ENCODE measurements around the gene PMF1. TPM values are rescaled to one million over a fixed set of nuclear protein-coding genes. Genes with fewer than 3 reads are reported as not detected.

Gene PMF1
- total RNA-seq, 1 donor from 2014 or later: 73.4 TPM

DNA sequence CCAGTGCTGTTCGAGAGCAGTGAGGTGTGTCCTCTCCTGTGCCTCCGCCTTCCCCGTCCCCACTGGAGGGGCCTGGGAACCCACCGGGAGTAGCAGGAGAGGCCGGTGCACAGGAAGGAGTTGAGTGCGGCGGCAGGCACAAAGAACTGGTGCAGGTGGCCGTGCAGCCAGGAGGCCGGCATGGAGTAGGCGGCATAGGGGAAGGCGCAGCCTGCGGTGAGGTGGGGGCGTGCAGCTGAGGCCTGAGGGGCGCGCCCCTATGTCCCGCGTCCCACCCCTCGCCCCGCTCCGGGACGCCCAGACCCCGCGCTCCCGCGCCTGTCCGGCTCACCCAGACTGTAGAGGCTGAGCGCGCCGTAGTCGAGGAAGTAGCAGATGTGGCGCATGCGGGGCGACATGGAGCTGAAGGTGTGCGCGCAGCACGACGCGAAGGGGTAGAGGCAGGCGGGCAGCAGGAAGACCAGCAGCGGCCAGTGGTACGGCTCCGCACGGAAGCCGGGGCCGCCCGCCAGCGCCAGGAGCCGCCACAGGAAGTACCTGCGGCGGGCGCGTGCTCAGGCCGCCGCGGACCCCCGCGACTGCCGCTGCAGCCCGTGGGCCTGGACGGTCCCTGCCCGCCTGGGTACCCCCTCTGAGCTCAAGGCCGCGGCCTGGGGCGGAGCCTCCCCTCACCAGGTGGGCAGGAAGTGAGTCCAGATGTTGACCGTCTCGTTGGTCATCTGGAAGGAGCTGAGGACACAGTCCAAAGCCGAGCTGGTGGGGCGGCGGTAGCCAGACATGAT is 32.8 kb downstream of the PMF1 start:
- no peak overlapping the region for H3K27ac Mint-ChIP-seq
- H3K27me3 Mint-ChIP-seq (ENCODE audit: low read depth): no peaks in the 10 kb centered on the region
- no peak for DNase-seq (ENCODE audit: low spot score in 2 of 2, unreplicated experiment in 2 of 2)
- H3K9me3 Mint-ChIP-seq: no peaks in the 10 kb centered on the region
- H3K4me1 Mint-ChIP-seq: peaks cover 4% of the 10 kb centered on the region
- H3K36me3 Mint-ChIP-seq: peaks cover 4% of the 10 kb centered on the region
- H3K4me3 Mint-ChIP-seq: no peak overlapping the region
- TF ChIP-seq, protein P1, sequence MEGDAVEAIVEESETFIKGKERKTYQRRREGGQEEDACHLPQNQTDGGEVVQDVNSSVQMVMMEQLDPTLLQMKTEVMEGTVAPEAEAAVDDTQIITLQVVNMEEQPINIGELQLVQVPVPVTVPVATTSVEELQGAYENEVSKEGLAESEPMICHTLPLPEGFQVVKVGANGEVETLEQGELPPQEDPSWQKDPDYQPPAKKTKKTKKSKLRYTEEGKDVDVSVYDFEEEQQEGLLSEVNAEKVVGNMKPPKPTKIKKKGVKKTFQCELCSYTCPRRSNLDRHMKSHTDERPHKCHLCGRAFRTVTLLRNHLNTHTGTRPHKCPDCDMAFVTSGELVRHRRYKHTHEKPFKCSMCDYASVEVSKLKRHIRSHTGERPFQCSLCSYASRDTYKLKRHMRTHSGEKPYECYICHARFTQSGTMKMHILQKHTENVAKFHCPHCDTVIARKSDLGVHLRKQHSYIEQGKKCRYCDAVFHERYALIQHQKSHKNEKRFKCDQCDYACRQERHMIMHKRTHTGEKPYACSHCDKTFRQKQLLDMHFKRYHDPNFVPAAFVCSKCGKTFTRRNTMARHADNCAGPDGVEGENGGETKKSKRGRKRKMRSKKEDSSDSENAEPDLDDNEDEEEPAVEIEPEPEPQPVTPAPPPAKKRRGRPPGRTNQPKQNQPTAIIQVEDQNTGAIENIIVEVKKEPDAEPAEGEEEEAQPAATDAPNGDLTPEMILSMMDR (IDR thresholded peaks at IDR 0.05; ENCODE audit: unreplicated experiment): no peak

DNA sequence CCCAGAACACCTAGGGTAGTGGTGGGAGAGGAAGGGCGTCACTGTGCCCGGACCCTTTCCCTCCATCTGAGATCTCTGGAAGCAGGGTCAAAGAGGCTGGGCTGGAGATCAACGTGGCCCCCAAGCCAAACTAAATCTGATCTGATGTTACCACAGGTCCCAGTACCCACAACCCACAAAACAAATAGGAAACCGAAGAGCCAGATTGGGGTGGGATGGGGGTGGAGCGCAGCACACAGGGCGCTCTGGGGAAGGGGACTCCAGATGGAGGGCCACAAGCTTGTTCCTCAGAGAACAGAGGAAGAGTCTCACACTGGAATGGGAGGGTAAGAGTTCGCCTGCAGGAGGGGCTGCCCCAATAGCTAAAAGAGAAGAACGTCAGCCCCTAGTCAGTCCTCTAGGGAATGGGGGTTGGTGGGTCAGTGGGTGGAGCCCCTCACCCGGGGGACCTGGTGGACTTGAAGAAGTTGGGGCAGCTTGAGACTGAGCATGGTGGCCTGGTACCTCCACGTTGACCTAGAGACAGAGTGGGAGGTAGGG is 33.5 kb downstream of the PMF1 start:
- no peak for DNase-seq (ENCODE audit: low spot score in 2 of 2, unreplicated experiment in 2 of 2)
- no peaks in the 10 kb centered on the region for H3K27me3 Mint-ChIP-seq (ENCODE audit: low read depth)
- peaks cover 5% of the 10 kb centered on the region for H3K36me3 Mint-ChIP-seq
- TF ChIP-seq, protein P1 (IDR thresholded peaks at IDR 0.05; ENCODE audit: unreplicated experiment): no peak
- peak overlapping the region; percentile 4 for H3K27ac Mint-ChIP-seq
- no peaks in the 10 kb centered on the region for H3K9me3 Mint-ChIP-seq
- peaks cover 4% of the 10 kb centered on the region for H3K4me1 Mint-ChIP-seq
- H3K4me3 Mint-ChIP-seq: no peak overlapping the region

DNA sequence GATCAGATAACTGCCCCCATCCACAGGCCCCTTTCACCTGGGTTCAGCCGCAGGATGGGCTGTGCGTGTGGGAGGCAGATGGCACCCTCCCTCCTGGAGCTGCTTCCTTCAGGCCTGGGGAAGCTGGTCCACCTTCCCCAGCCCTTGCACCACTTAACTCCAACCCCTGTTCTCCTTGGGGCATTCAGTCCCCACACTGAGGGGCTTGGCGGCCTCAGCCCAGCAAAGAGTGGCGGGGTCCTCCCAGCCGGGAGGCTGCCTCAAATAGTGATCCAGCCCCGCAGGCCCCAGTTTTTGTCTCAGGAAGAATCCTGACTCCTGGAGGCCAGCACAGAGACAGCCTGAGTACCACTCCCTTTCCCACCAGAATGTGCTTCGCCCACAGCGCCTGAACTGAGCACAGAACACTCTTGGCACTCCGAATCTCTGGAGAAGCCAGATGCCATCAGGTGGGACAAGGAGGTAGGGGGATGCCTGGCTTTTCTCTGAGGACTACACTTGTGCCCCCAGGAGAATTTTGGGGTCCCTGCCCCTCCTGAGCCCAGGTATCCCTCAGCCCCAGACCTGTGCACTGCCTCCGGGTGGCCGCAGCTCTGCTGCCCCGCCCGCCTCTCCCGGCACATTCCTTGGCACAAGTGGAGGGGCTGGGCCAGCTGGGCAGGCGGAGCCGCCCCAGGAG is 34.1 kb downstream of the PMF1 start:
- Mint-ChIP-seq H3K27me3 (ENCODE audit: low read depth) (no peaks in the 10 kb centered on the region), H3K4me3 (no peak overlapping the region), H3K27ac (no peak overlapping the region), H3K9me3 (no peaks in the 10 kb centered on the region), H3K4me1 (peaks cover 4% of the 10 kb centered on the region), H3K36me3 (peaks cover 5% of the 10 kb centered on the region)
- DNase-seq (ENCODE audit: low spot score in 2 of 2, unreplicated experiment in 2 of 2): no peak
- TF ChIP-seq, protein P1 (IDR thresholded peaks at IDR 0.05; ENCODE audit: unreplicated experiment): no peak

DNA sequence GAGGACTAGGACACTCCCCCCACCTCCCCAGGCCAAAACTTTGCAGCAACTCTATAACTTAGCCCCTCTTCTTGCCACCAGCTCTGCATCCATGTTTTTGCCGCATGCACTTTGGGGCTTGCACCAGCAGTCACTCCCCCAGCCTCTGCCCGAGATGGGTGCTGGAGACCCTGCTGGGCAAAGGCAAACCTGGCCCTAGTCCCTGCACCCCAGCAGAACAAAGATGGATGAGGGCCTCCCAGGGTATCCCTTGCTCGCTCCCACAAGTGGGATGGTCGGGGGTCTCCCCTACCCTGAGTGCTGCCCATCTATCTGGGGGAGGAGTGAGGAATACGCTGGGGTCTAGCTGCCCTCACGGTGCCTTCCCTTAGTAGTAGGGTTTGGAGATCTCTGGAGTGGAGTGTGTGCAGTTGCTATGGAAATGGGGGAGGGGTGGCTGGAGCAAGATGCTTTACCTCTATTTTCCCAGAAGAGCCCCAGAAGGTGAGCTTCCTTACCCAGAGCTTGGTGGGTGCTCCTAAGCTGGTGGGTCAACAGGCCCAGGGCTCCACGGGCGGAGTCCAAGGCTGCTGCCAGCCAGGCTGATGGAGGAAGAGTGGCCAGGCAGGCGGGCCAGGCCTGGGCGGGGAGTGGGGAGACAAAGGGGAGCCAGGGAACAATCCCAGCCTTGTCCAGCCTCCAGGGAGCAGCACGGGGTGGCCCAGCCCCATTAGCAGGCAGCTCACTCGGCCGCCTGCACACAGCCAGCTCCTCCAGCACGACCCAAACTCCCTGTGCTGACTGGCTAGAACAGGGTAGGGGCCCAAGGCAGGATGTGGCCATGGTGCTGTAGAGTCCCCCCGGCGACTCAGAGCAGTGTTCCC is 34.9 kb downstream of the PMF1 start, which contains the start of gene PAQR6:
Gene PAQR6 (minus strand): TSS at position 597 of the 863 bp plus-strand sequence. CDS start 1,325 bp downstream, outside the sequence.
- Mint-ChIP-seq H3K9me3 (no peaks in the 10 kb centered on the region), H3K27ac (peak within 1 kb of the TSS; percentile 16), H3K27me3 (ENCODE audit: low read depth) (no peaks in the 10 kb centered on the region), H3K4me3 (no peak within 1 kb of the TSS), H3K36me3 (peaks cover 8% of the 10 kb centered on the region), H3K4me1 (peaks cover 4% of the 10 kb centered on the region)
- TF ChIP-seq, protein P1 (IDR thresholded peaks at IDR 0.05; ENCODE audit: unreplicated experiment): no peak
- no peak for DNase-seq (ENCODE audit: low spot score in 2 of 2, unreplicated experiment in 2 of 2)

DNA sequence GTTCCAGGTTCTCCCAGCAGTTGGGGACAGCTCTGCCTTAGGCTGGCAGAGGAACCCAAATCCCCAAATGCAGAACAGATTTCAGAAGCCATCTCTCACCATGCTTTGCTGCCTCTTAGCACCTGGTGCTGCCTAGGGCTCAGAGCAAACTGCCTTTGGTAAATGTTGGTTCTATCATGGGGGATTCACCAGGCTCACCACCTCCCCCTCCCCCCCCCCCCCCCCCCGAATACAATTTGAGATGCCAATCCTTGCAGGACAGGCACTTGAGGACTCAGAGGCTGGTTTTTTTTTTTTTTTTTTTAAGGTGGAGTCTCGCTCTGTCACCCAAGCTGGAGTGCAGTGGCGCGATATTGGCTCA is 35.5 kb downstream of the PMF1 start:
- H3K9me3 Mint-ChIP-seq: no peaks in the 10 kb centered on the region
- no peaks in the 10 kb centered on the region for H3K27me3 Mint-ChIP-seq (ENCODE audit: low read depth)
- no peak overlapping the region for H3K4me3 Mint-ChIP-seq
- TF ChIP-seq, protein P1 (IDR thresholded peaks at IDR 0.05; ENCODE audit: unreplicated experiment): no peak
- no peak overlapping the region for H3K27ac Mint-ChIP-seq
- H3K4me1 Mint-ChIP-seq: peaks cover 4% of the 10 kb centered on the region
- peaks cover 14% of the 10 kb centered on the region for H3K36me3 Mint-ChIP-seq
- no peak for DNase-seq (ENCODE audit: low spot score in 2 of 2, unreplicated experiment in 2 of 2)
